Daoy (cell line): ENCODE measurements around the gene SMYD3. TPM values are rescaled to one million over a fixed set of nuclear protein-coding genes. Genes with fewer than 3 reads are reported as not detected.
"Not testable (repeated sequence)": the region's sequence is repeated elsewhere in the genome, so short reads cannot be mapped to it uniquely, and the experiment has no call there.

ENCODE experiments used
- DNase-seq: peaks from one replicate; pipeline ENCODE4 v3.0.0-alpha.2; 2015; ENCODE audit warnings: low read depth
- total RNA-seq: library from RNA; depleted of rRNA; stranded (reverse); fragments of >200 nt; shearing (Covaris generic); gene quantifications from 2 replicates; pipeline ENCODE4 v1.2.3, GENCODE V29; 2014

SMYD3 gene
- total RNA-seq, 1 experiment from 2014 or later: 21.4 TPM

DNA sequence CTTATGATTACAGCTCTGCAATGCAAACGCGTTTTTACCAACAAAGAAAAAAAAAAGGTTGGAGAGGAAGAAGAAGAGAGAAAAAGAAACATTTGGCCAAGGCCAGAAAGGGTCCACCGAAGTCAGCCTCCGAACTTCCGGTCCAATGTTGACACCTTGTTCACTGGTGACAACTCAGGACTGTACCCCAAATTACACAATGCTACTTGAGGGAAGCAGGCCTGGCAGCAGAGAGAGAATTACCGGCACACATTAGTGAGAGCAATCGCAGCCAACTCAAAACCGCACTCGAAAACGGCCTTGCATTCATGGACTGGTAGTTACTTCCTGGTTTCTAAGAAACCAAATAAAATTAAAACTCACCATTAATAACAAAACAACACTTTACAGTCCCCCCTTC is 699.8 kb downstream of the SMYD3 start:
- peak; percentile 57 for DNase-seq

DNA sequence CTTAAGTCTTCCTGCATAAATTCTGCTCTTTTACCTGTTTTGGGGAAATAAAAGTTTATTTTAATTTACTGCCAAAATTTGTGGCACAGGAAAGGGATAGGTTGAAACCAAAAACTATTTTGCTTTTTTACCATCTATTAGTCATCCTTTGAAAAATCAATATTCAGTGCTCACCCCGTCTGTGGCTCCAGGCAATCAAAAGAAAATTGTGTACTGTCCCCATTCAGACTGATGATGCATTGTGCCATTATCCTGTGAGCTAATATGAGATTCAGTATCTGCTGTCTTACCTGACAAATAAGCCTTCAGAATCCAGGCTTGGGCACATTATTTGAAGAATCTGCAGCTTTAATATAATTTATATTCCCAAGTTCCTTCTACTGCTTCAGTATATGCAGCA is 701.5 kb downstream of the SMYD3 start:
- DNase-seq: no peak

GRCh38 chr1:245804696-245805095 is 702.4 kb downstream of the SMYD3 start:
- no peak for DNase-seq

DNA sequence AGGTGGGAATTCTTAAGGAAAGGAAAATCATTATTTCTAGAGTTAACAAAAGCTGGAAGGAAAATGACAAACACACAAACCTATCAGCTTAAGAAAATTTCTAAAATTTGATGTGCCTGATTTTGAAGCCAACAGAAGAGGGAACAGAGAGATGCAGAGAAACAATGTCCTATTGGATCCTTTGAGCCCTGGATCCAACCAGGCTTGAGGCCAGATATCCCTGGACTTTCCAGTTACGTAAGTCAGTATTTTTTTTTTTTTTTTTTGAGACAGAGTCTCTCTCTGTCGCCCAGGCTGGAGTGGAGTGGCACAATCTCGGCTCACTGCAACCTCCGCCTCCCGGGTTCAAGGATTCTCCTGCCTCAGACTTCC is 703.4 kb downstream of the SMYD3 start:
- no peak for DNase-seq

- no peak for DNase-seq
These were observed 704.0 kb downstream of the SMYD3 start for GRCh38 chr1:245802941-245803665.

GRCh38 chr1:245800901-245801605 is 706.0 kb downstream of the SMYD3 start:
- DNase-seq: no peak

DNA sequence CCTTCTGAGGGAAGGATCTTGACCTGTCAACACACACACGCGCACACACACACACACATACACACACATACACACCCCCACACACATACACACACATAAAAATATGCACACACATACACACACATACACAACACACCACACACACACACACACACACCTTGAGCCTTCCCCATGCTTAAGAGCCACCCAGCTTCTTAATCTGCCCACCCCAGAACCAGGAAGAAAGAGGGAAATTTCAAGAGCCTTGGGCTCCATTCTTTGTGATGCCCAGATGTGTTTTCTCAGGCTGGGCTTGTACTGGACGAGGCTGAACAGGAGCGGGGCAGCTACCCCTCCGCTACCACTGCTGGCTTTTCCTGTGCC is 708.7 kb downstream of the SMYD3 start:
- DNase-seq: no peak

GRCh38 chr1:245797592-245798348 is 709.3 kb downstream of the SMYD3 start:
- DNase-seq: peak; percentile 47

- no peak for DNase-seq
These were observed 715.4 kb downstream of the SMYD3 start for GRCh38 chr1:245791410-245792312.

DNA sequence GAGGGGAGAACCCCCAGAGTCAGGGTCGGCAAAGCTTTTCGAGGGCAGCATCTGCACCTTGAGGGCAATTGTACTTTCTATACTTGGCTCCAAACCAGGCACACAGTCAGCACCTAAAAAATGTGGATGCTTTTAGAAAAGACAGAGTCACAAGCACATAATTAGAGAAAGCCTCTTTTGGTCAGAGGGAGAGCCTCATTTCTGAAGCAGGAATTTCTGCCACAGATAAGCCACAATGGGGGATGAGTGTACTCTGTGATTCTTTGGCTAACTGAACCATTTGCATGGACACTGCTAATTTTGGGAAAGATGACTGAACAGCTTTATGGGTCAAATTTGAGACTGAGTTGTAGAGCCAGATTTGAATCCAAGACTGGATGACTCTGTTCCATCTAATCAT is 716.6 kb downstream of the SMYD3 start:
- DNase-seq: peak; percentile 28

GRCh38 chr1:245788886-245789285 is 718.2 kb downstream of the SMYD3 start:
- no peak for DNase-seq

DNA sequence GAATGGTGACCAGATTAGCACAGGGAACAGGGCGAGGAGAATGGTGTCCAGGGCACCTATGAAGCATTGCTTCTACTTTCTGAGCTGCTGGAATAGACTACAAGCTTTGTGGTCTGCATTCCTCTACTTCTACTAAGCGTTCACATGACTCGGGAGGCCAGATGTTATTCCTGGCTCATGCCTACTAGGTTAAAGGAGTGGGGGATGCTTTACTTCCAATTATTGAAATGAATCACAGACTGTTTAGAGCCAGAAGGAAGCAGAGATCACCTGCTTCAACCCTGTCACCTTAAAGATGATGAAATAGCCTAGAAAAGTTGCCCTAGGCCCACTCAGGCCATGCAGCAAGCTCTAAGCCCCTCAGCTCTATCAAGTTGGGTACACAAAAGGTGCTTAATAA is 718.8 kb downstream of the SMYD3 start:
- peak; percentile 83 for DNase-seq

- no peak for DNase-seq
These were observed 720.1 kb downstream of the SMYD3 start for GRCh38 chr1:245786948-245787347.

GRCh38 chr1:245779797-245780755 is 727.0 kb downstream of the SMYD3 start:
- no peak for DNase-seq

GRCh38 chr1:245777752-245778151 is 729.3 kb downstream of the SMYD3 start:
- no peak for DNase-seq

DNA sequence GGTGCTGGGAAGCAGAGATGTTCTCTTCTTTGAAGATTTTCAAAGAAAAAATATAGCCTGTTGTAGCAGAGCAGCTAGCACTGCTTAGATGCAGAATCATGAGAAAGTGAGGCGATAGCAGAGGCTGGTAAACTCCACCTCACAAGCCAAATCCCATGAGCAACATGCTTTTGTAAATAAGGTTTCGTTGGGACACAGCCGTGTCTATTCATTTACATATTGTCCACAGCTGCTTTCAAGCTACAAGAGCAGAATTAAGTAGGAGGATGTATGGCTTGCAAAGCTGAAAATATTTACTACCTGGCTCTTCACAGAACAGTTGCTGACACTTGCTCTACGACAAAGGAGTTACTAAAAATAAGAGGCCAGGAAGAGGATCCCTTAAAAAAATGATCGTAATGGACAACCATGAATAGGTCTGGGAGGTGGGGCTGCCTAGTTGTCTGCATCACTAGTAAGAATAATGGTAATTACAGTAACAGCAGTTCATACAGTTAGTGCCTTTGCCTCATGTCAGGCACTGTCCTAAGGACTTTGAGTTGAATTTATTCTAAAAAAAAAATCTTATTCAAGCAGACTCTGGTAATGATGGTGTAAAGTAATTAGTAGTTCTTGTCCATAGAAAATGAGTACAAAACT is 730.3 kb downstream of the SMYD3 start:
- DNase-seq: no peak

GRCh38 chr1:245776139-245776538 is 730.9 kb downstream of the SMYD3 start:
- no peak for DNase-seq

GRCh38 chr1:245774931-245775330 is 732.1 kb downstream of the SMYD3 start:
- DNase-seq: not testable (repeated sequence)

DNA sequence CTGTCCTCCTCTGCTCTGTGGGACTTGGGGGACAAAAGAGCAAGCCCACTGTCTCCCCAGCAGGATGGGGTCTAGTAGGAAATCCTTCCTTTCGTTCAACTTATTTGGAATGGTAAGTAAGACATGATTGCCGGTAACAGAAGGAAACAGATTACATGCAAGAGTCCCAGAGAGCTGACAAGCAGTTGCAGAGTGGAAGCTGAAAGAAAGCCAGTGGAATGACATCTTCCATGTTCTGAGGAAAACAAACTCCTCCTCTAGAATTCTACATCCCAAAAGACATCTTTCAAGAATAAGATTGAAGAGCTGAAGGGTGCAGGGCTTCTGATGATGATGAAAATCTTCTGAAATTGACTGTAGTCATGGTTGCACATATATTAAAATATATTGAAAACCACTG is 732.9 kb downstream of the SMYD3 start:
- DNase-seq: no peak

- no peak for DNase-seq
These were observed 733.7 kb downstream of the SMYD3 start for GRCh38 chr1:245773344-245773743.
